ENCODE results near the gene FECH.
A peak's percentile ranks its signal among the peaks of the same experiment; 100 is the strongest.

FECH gene

GRCh38 chr18:57581301-57581934, 5.1 kb downstream of the FECH start:
- DNase-seq, result no peak

- no peak for DNase-seq
Observed at GRCh38 chr18:57579934-57580333, 6.6 kb downstream of the FECH start.

- DNase-seq, result no peak
Observed at GRCh38 chr18:57576316-57576715, 10.2 kb downstream of the FECH start.

- DNase-seq, result no peak
Observed at GRCh38 chr18:57575542-57575941, 11.0 kb downstream of the FECH start.

- no peak for DNase-seq
Observed at GRCh38 chr18:57574866-57575265, 11.6 kb downstream of the FECH start.

- no peak for DNase-seq
Observed at GRCh38 chr18:57570162-57570561, 16.3 kb downstream of the FECH start.

- no peak for DNase-seq
Observed at GRCh38 chr18:57569133-57569532, 17.4 kb downstream of the FECH start.

GRCh38 chr18:57561728-57562423, 24.6 kb downstream of the FECH start:
- DNase-seq, result peak; percentile 54

- no peak for DNase-seq
Observed at GRCh38 chr18:57561261-57561660, 25.2 kb downstream of the FECH start.

GRCh38 chr18:57559314-57559713, 27.2 kb downstream of the FECH start:
- DNase-seq, result no peak

GRCh38 chr18:57555134-57555533, 31.4 kb downstream of the FECH start:
- no peak for DNase-seq

- DNase-seq, result no peak
Observed at GRCh38 chr18:57550510-57550909, 36.0 kb downstream of the FECH start.

GRCh38 chr18:57547260-57547659, 39.2 kb downstream of the FECH start:
- no peak for DNase-seq

- no peak for DNase-seq
Observed at GRCh38 chr18:57544936-57545660, 41.4 kb downstream of the FECH start.

- DNase-seq, result no peak
Observed at GRCh38 chr18:57543560-57543959, 42.9 kb downstream of the FECH start.

GRCh38 chr18:57542812-57543427, 43.6 kb downstream of the FECH start:
- DNase-seq, result peak; percentile 77

- peak; percentile 40 for DNase-seq
Observed at GRCh38 chr18:57542126-57542525, 44.4 kb downstream of the FECH start.

GRCh38 chr18:57539702-57540101, 46.8 kb downstream of the FECH start:
- DNase-seq, result no peak

- DNase-seq, result no peak
Observed at GRCh38 chr18:57538614-57539013, 47.9 kb downstream of the FECH start.

- DNase-seq, result no peak
Observed at GRCh38 chr18:57534511-57534909, 52.0 kb downstream of the FECH start.

- DNase-seq, result no peak
Observed at GRCh38 chr18:57533868-57534510, 52.5 kb downstream of the FECH start.

- no peak for DNase-seq
Observed at GRCh38 chr18:57533006-57533867, 53.3 kb downstream of the FECH start.

Data from fibroblast of skin of scalp (primary cell).